Purkinje cell (primary cell): ENCODE measurements around the gene MYOM1. TPM values are rescaled to one million over a fixed set of nuclear protein-coding genes. Genes with fewer than 3 reads are reported as not detected.

Source experiments
- polyA plus RNA-seq: library from polyadenylated mRNA; unstranded; fragments of >200 nt; fragmentation: Nextera tagmentation; gene quantifications from 2 replicates; pipeline ENCODE4 v1.2.1, GENCODE V29; 2014

Gene MYOM1
- 3.7 and 3.9 TPM in 2 replicates for polyA plus RNA-seq

DNA sequence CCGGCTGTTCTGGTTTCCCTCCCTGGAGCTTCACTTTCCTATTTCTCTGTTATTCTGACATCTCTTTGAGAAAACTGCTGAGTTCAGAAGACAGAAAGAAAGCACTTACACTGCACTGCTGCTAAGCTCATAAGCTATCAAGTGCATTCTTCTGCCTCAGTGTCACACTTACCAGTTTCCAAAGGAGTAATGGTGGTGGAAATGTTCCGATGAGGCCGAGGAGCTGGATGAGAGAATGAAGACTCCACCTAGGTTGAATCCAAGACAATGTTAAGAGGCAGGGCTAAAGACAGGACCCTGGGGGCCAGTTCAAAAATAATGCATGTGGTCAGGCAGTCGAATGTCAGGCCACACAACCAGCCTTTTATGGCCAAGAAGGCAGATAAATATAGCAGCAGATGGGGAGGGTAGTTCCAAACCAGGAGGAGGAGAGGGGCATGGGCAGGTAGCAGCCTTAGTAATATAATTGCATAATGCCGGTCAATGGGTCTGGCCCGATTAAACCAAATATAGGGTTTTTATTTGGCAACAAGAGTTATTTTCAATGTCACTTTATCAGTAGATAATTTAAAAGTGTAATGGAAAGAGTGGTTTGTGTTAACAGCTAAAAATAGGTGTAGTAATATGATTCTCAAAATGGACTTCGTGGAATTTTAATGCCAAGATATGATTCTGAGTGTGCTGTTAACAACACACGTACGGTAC, at the start of gene MYOM1:
Gene MYOM1, minus strand, starts transcription at position 338 of the 705 bp plus-strand sequence. CDS start 4,745 bp downstream, outside the sequence.

DNA sequence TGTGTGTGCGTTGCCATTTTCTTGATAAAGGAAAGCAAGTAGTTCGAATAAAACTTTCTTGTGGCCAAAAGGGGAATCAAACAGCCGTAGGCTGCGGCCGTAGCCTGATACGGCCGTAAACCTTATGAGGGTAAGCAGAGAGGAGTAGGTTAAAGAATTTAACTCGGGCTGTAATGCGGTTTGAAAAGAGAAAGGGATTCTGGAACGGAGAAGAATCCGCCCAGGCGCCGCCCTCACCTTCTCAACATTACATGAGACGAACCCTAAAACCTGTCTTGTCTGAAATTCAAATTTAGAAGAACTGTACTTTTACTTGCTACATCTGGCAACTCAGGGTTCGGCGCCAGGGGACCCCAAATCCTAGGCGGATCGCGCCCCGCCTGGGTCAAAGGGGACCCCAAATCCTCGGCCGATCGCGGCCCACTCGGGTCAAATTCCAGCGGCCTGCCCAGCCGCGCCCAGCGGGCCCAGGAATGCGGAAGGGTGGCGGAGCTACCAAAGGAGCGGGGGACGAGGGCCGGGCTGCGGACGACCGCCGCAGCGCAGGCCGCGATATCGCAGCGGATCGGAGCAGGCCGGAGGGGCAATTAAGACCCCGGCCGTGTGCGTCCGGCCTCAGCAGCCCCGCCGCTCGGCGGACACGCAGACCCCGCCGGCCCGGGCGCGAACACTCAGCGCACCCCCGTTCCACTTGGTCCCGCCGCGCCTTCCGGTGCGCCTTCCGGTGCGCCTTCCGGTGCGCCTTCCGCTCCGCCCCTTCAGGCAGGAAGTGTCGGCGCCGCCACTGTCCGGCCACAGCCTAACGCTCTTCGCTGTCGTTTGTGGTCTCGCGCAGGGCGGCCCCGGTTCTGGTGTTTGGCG, 41.8 kb upstream of the MYOM1 start, which contains the start of gene MYL12B:
Gene MYL12B, plus strand, starts transcription at position 761 of the 861 bp plus-strand sequence. CDS start 10,766 bp downstream, outside the sequence.

DNA sequence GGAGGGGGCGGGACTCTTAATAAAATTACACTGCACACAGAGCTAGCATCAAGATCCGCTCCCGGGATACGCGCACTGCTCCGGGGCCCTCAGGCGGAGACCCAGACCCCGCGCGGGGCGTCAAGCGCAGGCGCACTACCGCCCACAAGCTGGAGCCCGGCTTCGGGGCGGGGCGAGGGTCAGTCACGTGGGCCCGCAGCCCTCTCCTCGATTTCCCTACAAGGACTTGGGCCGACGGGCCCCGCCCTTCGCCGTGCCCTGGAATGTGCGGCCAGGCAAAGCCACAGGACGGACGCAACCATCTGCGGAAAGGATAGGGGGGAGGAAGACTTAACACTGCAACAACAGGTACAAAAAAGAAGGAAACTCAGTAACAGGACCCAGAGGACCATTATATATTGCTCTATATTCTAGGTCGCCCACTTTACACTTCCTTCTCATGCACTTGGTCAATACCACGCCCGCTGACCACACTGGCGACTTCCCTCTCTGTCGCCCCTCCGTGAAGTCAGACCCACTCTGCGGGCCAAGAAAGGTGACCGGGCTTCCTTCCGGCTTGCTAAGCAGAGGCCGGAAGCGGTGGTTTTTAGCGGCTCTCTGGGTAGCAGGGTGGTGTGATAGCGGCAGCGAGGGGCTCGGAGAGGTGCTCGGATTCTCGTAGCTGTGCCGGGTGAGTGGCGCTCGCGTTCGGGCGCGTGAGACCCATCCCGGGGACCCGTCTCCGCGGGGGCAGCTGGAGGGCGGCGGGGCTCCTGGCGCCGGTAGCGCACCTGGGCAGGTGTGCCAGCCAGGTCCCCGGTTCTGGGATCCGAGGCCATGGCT, 27.7 kb upstream of the MYOM1 start, which contains the start of gene MYL12A:
Gene MYL12A, plus strand, starts transcription at position 562 of the 822 bp plus-strand sequence. CDS start 5,447 bp downstream, outside the sequence.

Other genes with a start within 250 kb of the MYOM1 start
- gene LPIN2, start 206.8 kb downstream of the MYOM1 start, polyA plus RNA-seq = 73.7 and 83.9 TPM in 2 replicates
- 223 and 257 TPM in 2 replicates for gene MYL12A, start 27.8 kb upstream of the MYOM1 start, polyA plus RNA-seq
- 3,167 and 3,265 TPM in 2 replicates for gene MYL12B, start 42.2 kb upstream of the MYOM1 start, polyA plus RNA-seq
- 0.54 and 0.77 TPM in 2 replicates for gene TGIF1, start 230.2 kb upstream of the MYOM1 start, polyA plus RNA-seq